ELF-1 (cell line): ENCODE data around the gene DRD2.

Experiments
- DNase-seq: peaks from one replicate; pipeline ENCODE4 v3.0.0-alpha.2; 2016; ENCODE audit warnings: low read depth, low spot score

The DRD2 gene

DNA sequence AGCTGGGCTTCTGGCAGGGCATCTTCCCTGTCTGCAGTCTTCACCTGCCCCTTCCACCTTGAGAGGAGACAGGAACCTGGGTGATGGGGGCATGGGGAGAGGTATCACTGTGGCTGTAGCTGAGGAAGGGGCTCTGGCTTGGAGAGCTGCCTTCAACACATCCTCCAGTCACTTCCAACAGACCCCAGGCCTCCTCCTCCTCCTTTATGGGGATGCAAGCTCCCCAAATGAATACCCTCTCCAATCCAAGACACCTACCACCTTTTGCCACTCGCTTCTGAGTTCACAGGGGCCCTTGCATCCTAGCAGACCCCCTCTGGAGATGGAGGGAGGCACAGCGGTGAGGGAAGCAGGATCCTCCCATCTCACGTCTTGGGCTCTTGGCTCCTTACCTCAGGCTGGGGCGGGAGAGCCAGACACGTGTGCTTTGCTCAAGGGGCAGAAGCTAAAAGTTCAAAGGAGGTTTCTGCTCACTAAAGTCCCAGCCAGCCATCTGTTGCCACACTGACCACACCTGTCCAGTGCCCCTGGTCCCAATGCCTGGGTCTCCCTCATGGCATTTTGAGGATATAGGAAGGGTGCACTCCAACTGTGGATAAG lies 74.5 kb downstream of the DRD2 start:
- no peak for DNase-seq

- DNase-seq: no peak
Observed at GRCh38 chr11:113398669-113399430, 76.3 kb downstream of the DRD2 start.

- DNase-seq: no peak
Observed at GRCh38 chr11:113397821-113398220, 77.4 kb downstream of the DRD2 start.

GRCh38 chr11:113397212-113397611 lies 78.0 kb downstream of the DRD2 start:
- no peak for DNase-seq

DNA sequence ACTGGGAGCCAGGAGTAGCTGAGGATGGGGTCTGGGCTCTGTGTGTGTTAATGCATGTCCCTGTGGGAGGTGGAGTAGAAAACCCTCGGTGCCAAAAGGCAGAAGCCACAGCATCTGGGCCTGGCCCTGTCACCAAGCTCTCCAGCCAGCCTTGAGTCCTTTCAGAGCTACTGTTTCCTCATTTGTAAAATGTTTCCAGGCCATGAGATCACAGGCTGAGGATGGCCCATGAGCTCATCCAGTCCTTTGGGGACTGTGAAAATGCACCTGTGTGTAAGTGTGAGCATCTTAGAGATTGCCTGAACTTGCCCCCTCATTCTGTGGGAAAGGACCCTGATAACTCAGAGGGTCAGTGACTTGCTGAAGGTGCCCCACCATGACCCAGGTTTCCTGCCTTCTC lies 78.5 kb downstream of the DRD2 start:
- no peak for DNase-seq

DNA sequence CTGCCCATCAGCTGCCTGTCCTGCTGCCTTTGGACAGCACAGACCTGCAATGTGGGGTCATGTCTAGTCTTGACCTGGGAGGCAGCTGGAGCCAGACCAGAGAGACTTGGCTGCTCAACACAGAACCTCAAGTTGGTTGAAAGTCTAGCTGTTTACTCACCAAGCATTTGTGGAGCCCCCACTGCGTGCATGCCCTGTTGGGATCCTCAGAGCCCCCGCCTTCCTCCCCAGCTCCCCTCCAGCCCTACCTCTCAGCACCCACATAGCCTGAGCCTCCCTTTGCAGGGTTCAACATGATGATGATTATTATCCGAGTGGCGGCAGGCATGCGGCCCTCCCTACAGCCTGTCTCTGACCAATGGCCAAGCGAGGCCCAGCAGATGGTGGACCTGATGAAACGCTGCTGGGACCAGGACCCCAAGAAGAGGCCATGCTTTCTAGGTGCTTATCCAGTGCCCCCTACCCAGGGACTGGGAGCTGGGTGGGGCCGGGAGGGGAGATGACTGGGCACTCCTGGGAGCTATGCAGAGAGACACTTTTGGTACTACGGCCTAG lies 79.3 kb downstream of the DRD2 start:
- no peak for DNase-seq

GRCh38 chr11:113394919-113395318 lies 80.3 kb downstream of the DRD2 start:
- DNase-seq: no peak

DNA sequence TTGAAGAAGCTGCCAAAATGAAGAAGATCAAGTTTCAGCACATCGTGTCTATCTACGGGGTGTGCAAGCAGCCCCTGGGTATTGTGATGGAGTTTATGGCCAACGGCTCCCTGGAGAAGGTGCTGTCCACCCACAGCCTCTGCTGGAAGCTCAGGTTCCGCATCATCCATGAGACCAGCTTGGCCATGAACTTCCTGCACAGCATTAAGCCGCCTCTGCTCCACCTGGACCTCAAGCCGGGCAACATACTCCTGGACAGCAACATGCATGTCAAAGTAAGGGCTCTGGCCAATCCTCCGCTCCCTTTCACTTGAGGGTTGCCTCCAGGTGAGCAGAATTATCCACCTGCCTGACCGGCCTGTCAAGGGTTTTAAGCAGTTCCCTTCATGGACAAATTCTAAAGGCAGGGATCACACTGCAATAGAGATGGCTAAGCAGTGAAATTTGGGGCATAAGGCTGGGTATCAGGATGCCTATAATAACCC lies 81.7 kb downstream of the DRD2 start:
- DNase-seq: no peak

- DNase-seq: no peak
Observed at GRCh38 chr11:113392236-113392921, 82.8 kb downstream of the DRD2 start.

DNA sequence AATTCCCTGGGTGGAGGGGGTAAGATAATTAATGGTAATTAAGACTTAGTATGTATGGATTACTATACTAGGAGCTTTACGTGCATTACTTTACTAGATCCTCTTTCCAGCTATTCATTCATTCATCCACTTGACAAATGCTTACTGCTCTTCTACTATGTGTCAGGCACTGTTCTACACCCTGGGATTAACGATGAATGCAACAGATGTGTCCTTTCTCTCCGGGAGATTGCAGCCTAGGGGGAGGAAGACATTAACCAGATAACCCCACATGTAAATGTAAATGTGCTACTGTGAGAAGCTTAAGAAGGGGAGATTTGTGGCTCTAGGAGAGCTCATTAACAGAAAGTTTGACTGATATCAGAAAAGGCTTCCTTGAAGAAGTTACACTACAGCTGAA lies 85.9 kb downstream of the DRD2 start:
- DNase-seq: no peak

GRCh38 chr11:113387605-113388211 lies 87.5 kb downstream of the DRD2 start, which contains the start of gene ANKK1:
ANKK1 (plus strand) TSS chr11:113387779; CDS start chr11:113387885, 106 bp downstream.
- peak; percentile 79 for DNase-seq

DNA sequence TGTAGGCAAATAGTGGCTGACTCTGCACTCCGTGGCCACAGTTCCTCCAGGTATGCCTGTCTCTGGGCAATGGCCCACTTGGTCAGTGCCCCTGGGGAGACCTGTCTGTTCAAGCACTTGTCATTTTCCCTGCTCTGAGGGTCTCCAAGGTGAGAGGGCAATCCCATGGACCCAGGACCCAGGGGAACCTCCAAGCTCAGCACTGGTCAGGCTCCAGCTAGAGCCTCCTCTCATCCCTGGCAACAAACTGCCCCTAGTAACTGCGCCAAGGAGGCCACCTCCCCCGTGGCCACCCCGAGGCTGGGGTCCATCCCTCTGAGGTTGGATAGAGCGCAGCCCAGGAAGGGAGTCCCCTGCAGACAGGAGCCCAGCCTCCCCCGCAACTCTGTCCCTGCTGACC lies 88.3 kb downstream of the DRD2 start:
- no peak for DNase-seq

- DNase-seq: no peak
Observed at GRCh38 chr11:113385749-113386148, 89.4 kb downstream of the DRD2 start.

DNA sequence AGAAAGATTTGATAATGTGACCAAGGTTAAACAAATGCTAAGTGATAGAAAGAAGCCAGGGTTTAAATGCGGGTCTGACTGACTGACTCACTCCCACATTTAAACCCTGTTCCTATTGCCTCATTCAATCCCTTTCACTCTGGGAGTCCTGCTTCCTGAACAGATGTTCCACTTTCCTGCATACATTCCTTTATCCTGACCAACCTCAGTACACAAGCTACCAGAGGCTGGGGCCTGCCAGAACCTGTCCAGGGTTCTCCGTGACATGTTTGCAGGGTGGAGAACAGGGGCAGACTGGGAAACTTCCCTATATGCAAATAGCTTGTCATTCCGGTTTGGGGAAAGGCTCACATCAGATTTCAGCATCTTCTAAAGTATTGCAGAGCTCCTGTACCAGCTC lies 90.6 kb downstream of the DRD2 start:
- DNase-seq: peak; percentile 80

GRCh38 chr11:113382121-113382520 lies 93.1 kb downstream of the DRD2 start:
- DNase-seq: no peak

GRCh38 chr11:113378692-113379091 lies 96.5 kb downstream of the DRD2 start:
- no peak for DNase-seq

GRCh38 chr11:113377681-113378412 lies 97.4 kb downstream of the DRD2 start:
- DNase-seq: peak; percentile 28

GRCh38 chr11:113376156-113376555 lies 99.0 kb downstream of the DRD2 start:
- DNase-seq: no peak

GRCh38 chr11:113375402-113375801 lies 99.8 kb downstream of the DRD2 start:
- DNase-seq: no peak

DNA sequence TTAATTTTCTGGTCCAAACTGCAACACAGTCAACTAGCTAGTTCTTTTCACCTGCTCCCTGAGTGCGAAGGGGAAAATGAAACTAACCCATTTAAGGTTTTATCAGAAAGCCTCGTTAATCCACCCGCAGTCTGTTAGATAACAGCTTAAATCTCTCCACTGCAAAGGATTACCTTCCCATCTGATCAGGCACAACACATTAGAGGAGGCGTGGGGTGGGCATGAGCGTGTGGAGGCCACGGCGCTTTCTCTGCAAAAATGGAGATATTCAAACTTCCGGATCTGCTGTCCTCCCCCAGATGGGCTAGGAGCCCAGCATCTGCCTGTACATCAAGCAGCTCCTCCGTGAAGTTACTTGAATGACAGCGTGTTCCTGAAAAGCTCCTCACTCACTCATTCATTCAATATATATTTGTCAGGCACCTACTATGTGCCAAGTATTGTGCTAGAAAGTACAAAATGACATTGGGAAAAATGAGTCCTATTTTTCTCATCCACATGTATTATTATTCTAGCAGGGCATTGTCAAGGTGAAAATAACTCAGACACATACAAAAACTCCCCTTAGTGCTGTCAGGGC lies 101.1 kb downstream of the DRD2 start:
- DNase-seq: no peak

DNA sequence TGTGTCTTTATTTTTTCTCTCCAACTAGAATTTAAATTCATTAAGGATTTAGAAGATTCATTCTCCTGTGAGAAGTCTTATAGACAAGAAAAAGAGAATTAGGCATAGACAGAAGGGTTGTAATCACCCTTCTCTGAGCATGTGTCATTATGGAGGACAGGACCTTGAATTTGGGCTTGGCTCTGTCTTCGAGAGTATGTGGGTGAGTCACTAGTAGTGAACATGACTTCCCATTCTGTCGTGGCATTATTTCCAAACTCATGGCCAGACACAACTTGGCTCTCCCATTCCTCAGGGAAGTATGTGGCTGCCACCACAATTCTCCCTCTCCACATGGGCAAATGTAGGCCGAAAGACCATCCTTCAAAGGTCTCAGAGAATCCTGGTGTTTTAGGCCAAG lies 101.9 kb downstream of the DRD2 start:
- DNase-seq: no peak
